NT2/D1 (cell line): ENCODE data around the gene DOCK2.

Source experiments
- YY1 ChIP-seq: IDR thresholded peaks from 2 replicates; pipeline ENCODE4 v1.6.1; 2011; ENCODE audit not compliant: insufficient read length, insufficient read depth
- ZNF274 ChIP-seq: IDR thresholded peaks from 2 replicates; pipeline ENCODE4 v1.6.1; 2011; ENCODE audit warnings: mild to moderate bottlenecking, low read depth, low read length

DNA sequence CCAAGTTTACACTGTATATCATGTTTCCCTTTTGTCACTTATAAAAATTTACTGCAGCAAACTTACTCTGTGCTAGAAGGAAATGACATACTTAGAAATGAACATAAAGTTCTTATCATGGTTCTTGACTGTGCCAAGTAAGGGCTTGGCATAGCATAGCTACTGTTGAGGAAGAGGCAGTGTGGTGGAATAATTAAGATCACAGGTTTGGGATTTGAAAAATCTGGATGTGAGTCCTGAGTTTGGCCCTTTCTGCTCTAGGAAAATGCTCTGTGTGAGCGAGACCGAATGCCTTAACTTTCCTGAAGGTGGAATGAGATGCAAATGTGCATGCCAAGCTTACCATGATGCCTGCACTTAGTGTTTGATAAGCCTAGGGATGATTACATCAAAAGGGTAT is 243.7 kb downstream of the DOCK2 start:
- TF ChIP-seq ZNF274 = no peak
- no peak for TF ChIP-seq YY1
